Stomach smooth muscle (tissue), 2 donors: ENCODE measurements around the gene VTI1A.

Source experiments
- H3K27ac ChIP-seq: one replicate; pipeline ENCODE4 v1.7.0; 2013; ENCODE audit warnings: mild to moderate bottlenecking, low read length, inconsistent platforms
- H3K27me3 ChIP-seq, 2 donors: one replicate each; pipeline ENCODE4 v1.7.0; 2013; ENCODE audit warnings: low read length in 2 of 2; ENCODE audit not compliant: insufficient read depth in 2 of 2, control insufficient read depth in 1 of 2
- H3K36me3 ChIP-seq, 2 donors: one replicate each; pipeline ENCODE4 v1.7.0; 2013; ENCODE audit warnings: low read length in 2 of 2; ENCODE audit not compliant: control insufficient read depth in 2 of 2, insufficient read depth in 2 of 2
- H3K4me1 ChIP-seq: one replicate; pipeline ENCODE4 v1.7.0; 2013; ENCODE audit warnings: low read length; ENCODE audit not compliant: control insufficient read depth, insufficient read depth
- H3K4me3 ChIP-seq, 2 donors: one replicate each; pipeline ENCODE4 v1.7.0; 2013; ENCODE audit warnings: low read length in 2 of 2
- H3K9ac ChIP-seq, 2 donors: one replicate each; pipeline ENCODE4 v1.7.0; 2013; ENCODE audit warnings: low read length in 2 of 2, mild to moderate bottlenecking in 1 of 2
- H3K9me3 ChIP-seq, 2 donors: one replicate each; pipeline ENCODE4 v1.7.0; 2013; ENCODE audit warnings: low read length in 2 of 2; ENCODE audit not compliant: control insufficient read depth in 2 of 2
- donor health status: healthy.
- donor health status: Pancreatic carcinoma.

Gene VTI1A

GRCh38 chr10:112842832-112843360, 395.9 kb downstream of the VTI1A start:
- Histone ChIP-seq H3K4me1 (peaks cover 2% of the 10 kb centered on the region), H3K27me3 (no peaks in the 10 kb centered on the region), H3K4me3 (no peak overlapping the region), H3K36me3 (no peaks in the 10 kb centered on the region), H3K9ac (no peak overlapping the region), H3K9me3 (peaks cover 11 to 17% of the 10 kb centered on the region in 2 donors), H3K27ac (no peak overlapping the region)

DNA sequence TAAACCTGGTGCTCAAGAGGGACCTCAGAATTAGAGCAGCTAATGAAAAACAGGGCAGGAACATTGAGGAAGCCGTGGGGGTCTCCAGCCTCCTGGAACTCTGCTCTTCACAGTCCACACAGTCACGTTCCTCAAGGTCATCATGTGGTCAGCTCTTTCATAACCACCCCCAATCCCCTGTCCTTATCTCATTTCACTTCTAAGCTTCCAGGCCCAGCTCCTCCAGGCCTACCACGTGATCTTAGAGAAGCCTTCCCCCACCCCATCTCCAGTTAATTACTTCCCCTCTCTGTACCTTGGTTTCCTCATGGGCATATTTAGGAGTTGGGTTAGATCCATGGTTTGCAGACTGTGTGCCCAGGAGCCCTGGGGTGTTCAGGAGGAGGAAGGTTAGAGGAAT, 396.6 kb downstream of the VTI1A start:
- peaks cover 13 to 17% of the 10 kb centered on the region in 2 donors for H3K9me3 ChIP-seq
- H3K9ac ChIP-seq, result no peak overlapping the region
- no peaks in the 10 kb centered on the region for H3K27me3 ChIP-seq
- H3K4me3 ChIP-seq, result no peak overlapping the region
- H3K4me1 ChIP-seq, result peaks cover 2% of the 10 kb centered on the region
- H3K36me3 ChIP-seq, result no peaks in the 10 kb centered on the region
- H3K27ac ChIP-seq, result no peak overlapping the region

DNA sequence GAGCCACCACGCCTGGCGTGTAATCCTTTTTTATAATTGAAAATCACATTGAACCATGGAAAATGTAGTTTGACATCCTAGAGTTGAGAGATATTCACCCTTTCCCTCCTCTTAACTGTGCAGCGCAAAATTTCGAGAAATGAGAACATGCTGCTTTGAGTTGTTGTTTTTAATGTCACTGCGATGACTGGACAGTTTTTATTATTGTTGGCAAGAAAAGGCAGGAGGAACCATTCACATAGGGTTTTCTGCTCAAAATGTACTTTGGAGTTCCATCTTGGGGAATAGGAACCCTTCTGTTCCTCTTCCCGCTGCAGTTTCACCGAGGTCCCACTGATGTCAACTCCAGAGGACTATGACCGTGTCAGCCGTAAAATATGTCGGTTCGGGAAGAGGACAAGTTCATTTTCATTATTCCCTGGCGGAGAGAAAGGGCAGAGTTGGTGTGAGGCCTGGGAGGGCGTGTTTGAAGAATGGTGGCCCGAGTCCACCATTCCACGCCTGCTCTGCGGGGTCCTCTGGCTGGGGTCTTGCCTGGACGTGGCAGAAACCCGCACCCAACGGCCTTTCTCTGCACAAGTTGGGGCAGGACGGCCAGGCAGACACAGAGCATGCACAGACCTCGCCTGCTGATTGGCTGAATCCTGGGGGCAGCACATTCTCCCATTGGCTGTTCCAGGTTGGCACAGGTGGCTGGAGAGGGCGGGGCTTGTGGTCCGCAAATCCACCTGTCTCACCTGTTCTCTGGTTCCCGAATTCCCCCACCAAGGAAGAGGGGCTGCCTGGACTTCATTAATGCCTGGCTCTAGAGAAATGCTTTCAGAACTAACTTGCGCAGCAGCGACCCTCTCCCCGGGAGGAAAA, 397.9 kb downstream of the VTI1A start:
- H3K9me3 ChIP-seq, result peaks cover 13 to 17% of the 10 kb centered on the region in 2 donors
- peaks cover 2% of the 10 kb centered on the region for H3K4me1 ChIP-seq
- no peak overlapping the region for H3K4me3 ChIP-seq
- H3K9ac ChIP-seq, result no peak overlapping the region
- no peaks in the 10 kb centered on the region for H3K27me3 ChIP-seq
- no peak overlapping the region for H3K27ac ChIP-seq
- no peaks in the 10 kb centered on the region for H3K36me3 ChIP-seq

GRCh38 chr10:112847778-112848177, 400.8 kb downstream of the VTI1A start:
- Histone ChIP-seq H3K4me1 (peaks cover 2% of the 10 kb centered on the region), H3K36me3 (no peaks in the 10 kb centered on the region), H3K4me3 (no peak overlapping the region), H3K9ac (no peak overlapping the region), H3K27me3 (no peaks in the 10 kb centered on the region), H3K27ac (no peak overlapping the region), H3K9me3 (peaks cover 13 to 14% of the 10 kb centered on the region in 2 donors)

- no peaks in the 10 kb centered on the region for H3K36me3 ChIP-seq
- H3K27me3 ChIP-seq, result no peaks in the 10 kb centered on the region
- H3K27ac ChIP-seq, result no peak overlapping the region
- no peaks in the 10 kb centered on the region for H3K4me1 ChIP-seq
- no peak overlapping the region for H3K4me3 ChIP-seq
- H3K9ac ChIP-seq, result no peak overlapping the region
- H3K9me3 ChIP-seq, result peaks cover 13 to 14% of the 10 kb centered on the region in 2 donors
Measured at GRCh38 chr10:112848228-112848627, 401.2 kb downstream of the VTI1A start.

DNA sequence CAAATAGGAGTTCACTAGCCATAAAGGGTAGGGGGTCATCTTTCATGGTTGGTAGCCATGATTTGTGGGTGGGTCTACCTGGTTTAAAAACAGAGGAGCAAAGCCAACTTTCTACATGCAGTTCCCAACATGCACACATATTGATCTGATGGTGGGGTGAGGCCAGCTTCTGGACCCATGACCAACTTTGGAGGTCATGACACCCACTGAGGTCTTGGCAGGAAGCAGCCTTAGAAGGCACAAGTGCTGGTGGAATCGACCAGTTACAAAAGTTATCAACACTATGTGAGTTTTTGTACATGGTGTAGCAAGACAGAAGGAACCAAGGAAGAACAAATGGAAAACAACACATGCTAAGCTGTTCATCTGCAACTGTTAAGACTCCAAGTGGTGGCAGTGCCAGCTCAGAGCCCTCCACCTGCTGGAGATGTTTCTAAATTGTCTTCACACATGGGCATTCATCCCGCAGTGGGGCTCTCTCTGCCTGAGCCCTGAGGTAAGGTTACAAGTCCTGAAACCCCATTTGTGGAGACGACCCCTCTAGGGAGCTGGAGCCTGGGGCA, 401.9 kb downstream of the VTI1A start:
- Histone ChIP-seq H3K9ac (no peak overlapping the region), H3K9me3 (peaks cover 13 to 14% of the 10 kb centered on the region in 2 donors), H3K4me1 (no peaks in the 10 kb centered on the region), H3K36me3 (no peaks in the 10 kb centered on the region), H3K4me3 (no peak overlapping the region), H3K27me3 (no peaks in the 10 kb centered on the region), H3K27ac (no peak overlapping the region)

- Histone ChIP-seq H3K36me3 (no peaks in the 10 kb centered on the region), H3K9ac (no peak overlapping the region), H3K27me3 (no peaks in the 10 kb centered on the region), H3K9me3 (peaks cover 13 to 14% of the 10 kb centered on the region in 2 donors), H3K4me1 (no peaks in the 10 kb centered on the region), H3K27ac (no peak overlapping the region), H3K4me3 (no peak overlapping the region)
Measured at GRCh38 chr10:112849546-112849945, 402.5 kb downstream of the VTI1A start.

DNA sequence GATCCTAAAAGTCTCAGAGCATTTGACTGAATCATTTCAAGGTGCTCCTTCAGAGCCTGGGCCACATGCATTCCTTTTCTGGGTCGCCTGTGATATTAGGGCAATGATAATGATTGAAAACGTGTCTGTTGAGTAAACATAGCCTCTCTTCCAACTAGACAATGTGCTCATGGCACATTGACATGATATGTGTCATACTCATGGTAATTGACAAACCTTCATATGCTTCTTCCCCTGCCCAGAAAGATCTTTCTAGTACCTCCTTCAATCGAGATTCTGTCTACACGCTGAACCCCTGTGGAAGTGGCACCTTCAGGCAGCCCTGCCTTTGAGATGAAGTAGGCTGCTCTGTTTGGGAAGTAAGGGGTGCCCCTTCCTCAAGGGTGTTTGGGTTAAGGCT, 404.2 kb downstream of the VTI1A start:
- Histone ChIP-seq H3K9ac (no peak overlapping the region), H3K9me3 (peaks cover 13 to 14% of the 10 kb centered on the region in 2 donors), H3K4me1 (no peaks in the 10 kb centered on the region), H3K4me3 (no peak overlapping the region), H3K36me3 (no peaks in the 10 kb centered on the region), H3K27ac (no peak overlapping the region), H3K27me3 (no peaks in the 10 kb centered on the region)

DNA sequence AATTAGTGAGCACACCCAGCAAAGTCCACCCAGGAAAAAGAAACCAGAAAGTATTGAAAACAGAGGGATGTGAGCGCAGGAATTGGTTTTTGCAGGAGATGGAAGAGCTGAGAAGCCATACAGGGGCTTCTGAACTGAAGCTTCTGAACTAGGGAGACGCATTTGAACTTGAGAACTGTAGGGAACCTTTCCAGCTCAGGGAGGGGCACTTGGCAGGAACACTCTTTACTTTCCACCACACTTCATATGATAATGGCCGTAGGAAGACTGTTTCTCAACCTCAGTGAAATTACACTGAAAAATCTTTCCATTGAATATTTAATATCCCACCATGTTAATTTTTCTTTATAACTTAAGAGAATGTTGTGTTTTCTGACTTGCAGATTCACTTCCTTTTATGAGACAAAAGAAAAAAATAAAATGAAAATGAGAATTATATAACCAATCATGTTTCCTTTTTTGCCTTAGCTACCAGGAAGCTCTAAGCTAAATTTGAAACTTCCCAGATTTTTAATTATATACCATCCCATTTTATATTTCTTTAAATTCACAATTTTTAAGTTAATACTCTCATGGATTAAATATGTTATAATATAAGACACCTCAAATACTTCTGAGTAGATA, 404.7 kb downstream of the VTI1A start:
- Histone ChIP-seq H3K27ac (no peak overlapping the region), H3K4me1 (no peaks in the 10 kb centered on the region), H3K36me3 (no peaks in the 10 kb centered on the region), H3K4me3 (no peak overlapping the region), H3K27me3 (no peaks in the 10 kb centered on the region), H3K9me3 (peaks cover 13% of the 10 kb centered on the region in 2 donors), H3K9ac (no peak overlapping the region)

DNA sequence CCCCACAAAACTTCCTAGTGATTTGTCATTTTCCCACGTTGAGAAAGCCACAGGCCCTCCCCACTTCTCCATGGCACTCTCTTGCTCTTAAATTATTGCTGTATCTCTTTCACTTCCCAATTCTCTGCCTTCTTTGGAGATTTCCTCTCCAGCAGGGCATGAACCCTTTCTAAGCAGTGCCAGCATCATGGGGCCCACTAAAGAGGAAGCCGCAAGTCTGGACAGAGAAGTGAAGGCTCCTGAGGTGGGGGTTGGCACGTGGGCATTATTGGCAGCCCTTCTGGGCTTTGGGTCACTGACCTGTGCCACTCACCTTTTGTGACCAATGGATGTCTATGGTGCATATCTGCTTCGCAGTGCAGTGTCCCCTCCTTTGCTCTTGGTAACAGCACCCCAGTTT, 405.3 kb downstream of the VTI1A start:
- Histone ChIP-seq H3K4me3 (no peak overlapping the region), H3K27me3 (no peaks in the 10 kb centered on the region), H3K27ac (no peak overlapping the region), H3K9me3 (peaks cover 7 to 8% of the 10 kb centered on the region in 2 donors), H3K36me3 (no peaks in the 10 kb centered on the region), H3K4me1 (no peaks in the 10 kb centered on the region), H3K9ac (no peak overlapping the region)
